Kidney tubule cell (primary cell): ENCODE measurements around the gene MYH7.

Experiments
- DNase-seq: peaks from one replicate; pipeline ENCODE4 v3.0.0-alpha.2; 2018; ENCODE audit warnings: low spot score

The MYH7 gene

DNA sequence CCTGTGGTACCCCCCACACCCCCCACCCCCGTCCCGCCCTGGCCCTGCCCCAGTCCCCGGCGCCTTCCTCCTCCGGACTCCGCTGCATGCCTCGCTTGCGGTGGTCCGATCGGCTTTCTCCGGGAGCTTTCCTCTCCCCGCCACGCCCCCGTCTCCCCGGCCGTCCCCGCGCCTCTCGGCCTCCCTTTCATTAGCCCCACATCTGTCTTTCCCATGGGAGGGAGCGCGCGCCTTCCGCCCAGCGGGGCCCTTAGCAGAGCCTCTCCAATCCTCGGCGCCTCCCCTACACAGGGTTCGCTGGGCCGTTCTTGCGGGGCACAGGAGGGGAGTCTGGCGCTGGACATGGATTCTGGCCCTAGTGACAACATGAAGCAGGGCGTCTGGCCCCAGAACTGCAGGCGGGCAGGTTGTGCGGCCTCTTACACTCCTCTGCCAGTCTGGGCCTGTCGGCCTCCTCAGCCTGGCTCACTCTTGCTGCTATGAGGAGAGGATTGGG, 69.0 kb downstream of the MYH7 start:
- no peak for DNase-seq

DNA sequence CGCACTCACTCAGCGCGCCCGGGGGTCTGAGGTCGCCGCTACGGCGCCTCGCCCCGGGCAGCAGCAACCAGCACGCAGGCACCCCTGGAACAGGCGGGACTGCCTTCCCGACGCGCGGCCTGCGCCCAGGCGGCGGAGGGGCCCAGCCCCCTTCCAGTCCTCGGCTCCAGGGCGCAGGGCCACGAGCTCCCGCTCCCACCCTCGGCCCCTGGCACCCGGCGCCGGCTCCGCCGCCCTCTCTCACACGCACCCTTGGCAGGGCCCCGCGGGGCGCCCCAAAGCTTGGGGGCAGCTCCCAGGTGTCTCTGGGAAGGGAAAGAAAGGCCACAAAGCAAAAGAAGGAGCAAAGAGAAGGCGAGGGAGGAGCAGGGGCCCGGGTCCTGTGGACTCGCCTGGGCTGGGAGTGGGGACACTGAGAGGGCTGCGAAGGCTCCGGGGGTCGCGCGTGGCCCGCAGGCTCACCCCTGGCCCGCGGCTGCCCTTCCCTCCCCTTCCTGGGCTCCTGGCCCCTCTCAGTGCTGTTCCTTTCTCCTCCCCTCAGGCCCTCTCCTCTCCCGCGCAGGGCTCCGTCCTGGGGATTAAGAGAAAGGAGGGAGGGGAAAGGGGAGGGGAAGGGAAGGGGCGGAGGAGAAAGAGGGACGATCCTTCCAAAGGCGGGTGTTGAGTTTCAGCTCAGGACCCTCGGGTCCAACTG, 69.6 kb downstream of the MYH7 start:
- no peak for DNase-seq

- no peak for DNase-seq
These were observed 70.3 kb downstream of the MYH7 start, which contains the start of gene EFS for GRCh38 chr14:23365036-23365731. Gene EFS, minus strand, starts transcription at chr14:23365172. Its CDS starts 147 bp downstream, at chr14:23365025.

DNA sequence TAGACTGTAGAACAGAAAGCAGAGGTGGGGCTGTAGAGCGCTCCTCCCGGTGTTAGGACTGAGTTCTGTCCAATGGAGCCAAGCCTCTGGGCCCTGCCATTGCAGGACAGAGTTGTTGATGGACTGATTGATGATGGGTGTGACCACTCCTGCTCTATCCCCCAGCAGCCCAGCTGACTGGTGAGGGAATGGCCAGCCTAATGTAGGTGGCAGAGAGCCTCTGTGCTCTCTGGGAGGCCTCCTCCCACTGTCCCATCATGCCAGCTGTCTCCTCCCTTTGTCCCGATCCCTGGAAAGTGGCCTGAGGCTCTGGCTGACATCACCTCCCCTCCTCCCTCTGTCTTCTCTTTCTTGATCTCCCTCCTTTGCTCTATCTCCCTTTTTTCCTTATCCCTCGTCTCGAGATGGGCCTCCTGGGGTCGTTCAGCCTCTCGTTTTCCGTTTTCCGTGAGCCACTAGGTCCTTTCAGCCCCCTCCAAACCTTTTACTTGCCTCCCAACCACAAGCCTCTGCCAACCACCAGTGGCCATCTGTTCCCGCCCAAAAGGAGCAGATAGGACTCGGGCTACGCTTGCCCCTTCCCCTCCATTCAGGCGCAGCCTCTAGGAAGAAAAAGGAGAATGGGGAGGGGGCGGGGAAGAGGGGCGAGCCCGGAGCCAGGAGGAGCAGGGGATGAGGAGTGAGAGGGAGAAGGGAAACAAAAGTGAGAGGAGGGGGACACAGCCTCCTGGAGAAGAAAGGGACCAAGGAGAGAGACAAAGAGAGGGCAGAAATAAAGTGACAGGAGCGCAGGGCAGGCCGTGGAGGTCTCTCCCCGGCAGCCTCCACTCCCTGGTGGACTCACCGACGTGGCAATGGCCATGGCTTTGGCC, 71.1 kb downstream of the MYH7 start:
- no peak for DNase-seq
